DMS 273 treated with DMSO at 0.1 percent for 48 hours (cell line): ENCODE results near the gene AGGF1.
"Not testable (repeated sequence)": the region's sequence is repeated elsewhere in the genome, so short reads cannot be mapped to it uniquely, and the experiment has no call there.

Experiments
- DNase-seq: peaks from one replicate; lab custom pipeline; 2025; lab: John Stamatoyannopoulos, UW

AGGF1 gene

DNA sequence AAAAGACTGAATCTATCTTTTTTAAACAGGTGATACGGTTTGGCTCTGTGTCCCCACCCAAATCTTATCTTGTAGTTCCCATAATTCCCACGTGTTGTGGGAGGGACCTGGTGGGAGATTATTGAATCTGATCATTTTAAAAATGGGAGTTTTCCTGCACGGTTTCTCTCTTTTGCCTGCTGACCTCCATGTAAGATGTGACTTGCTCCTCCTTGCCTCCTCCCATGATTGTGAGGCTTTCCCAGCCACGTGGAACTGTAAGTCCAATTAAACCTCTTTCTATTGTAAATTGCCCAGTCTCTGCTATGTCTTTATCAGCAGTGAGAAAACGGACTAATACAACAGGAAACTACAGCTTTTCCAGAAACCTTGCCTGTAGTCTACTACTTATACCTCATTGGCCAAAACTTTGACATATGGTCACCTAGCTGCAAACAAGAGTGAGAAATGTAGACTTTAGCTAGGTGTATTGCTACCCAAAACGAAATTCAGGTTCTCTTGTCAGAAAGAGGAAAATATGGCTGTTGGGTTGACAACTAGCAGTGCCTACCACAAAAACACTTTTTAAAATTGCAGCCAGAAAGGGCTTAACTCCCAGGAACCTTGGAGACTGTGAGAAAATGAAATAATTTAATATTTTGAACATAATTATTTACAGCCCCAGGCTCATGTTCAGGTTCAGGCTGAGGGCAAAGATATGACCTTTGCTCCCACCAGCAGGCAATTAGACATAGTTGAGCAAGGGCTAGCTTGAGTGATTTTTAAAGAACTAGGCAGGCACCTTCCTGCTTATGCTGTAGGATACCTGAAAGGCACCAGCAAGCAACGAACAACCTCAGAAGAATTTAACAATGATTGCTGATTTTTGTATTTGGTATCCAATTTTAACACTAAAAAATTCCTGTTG is 7.4 kb upstream of the AGGF1 start:
- DNase-seq: no peak

DNA sequence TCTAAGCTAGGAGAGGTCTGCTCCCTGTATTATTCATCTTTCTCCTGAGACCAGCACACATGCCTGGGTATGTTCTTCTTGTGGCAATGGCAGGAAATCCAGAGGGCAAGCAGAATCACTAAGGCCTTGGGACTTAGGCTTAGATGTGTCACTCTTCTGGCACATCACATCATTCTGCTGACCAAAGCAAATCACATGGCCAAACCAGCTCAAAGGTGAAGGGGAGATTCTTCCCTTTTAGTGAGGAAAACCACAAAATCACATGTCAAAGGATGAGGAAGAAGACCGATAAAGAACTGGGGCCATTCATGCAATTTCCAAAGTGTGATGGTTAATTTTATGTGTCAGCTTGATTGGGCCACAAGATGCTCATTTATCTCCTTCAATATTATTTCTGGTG is 5.7 kb upstream of the AGGF1 start:
- no peak for DNase-seq

- DNase-seq: no peak
Measured at GRCh38 chr5:77028631-77029375, 1.4 kb upstream of the AGGF1 start.

GRCh38 chr5:77029376-77029885 is 773 bp upstream of the AGGF1 start:
- no peak for DNase-seq

DNA sequence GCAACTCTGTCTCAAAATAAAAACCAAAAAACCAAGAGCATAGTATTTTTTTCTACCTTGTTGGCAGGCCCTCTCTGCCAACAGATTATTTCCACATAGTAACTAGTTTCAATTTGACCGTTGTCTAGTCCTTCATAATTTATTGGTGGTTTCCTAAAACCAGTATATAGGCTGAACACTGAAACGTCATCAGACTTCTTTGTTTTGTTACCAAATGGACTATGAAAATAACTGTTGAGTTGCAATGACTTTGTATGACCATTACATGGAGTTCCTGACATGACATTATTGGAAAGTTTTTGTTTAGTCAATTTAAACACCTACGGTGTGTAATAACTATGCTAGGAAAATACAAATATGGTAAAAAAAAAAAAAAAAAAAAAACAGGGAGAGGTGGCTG is 1.7 kb downstream of the AGGF1 start:
- no peak for DNase-seq

- no peak for DNase-seq
Measured at GRCh38 chr5:77032635-77033034, 2.4 kb downstream of the AGGF1 start.

GRCh38 chr5:77033338-77033737 is 3.1 kb downstream of the AGGF1 start:
- DNase-seq: no peak

DNA sequence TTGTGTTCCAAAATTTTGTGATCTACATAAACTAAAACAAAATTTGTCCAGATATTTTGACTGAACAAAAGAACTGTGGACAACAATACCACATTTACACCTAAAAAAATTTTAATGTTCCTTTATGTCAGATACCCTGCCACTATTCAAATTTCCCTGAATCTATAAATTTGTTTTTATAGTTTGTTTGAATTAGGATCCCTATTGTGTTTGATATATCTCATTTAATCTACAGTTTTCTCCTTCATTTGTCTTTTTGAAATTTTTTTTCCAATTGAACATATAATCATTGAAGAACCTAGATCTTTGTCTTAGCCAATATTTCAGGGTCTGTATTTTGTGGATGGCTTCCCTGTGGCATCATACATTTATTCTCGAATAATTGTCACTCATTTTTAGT is 5.7 kb downstream of the AGGF1 start:
- DNase-seq: no peak

- DNase-seq: no peak
Measured at GRCh38 chr5:77046416-77047073, 16.3 kb downstream of the AGGF1 start.

DNA sequence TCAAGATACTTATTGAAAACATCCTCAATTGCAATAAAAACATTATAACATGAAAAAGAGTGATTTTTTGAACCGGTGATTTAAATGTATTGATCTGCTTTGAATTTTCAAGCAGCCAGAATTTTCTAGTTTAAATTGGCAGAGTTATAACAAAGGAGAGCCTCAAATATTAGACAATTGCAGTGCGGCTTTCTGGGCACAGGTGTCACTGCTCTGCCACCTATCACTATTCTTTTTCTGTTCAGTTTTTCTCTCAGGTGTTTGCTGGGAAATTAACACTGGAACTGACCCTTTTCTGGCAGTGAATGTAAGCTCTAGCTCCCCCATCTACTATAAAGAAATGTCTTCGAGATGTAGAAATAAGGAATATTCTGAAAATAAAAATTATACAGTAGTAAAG is 33.8 kb downstream of the AGGF1 start:
- DNase-seq: no peak

GRCh38 chr5:77065256-77065655 is 35.1 kb downstream of the AGGF1 start:
- DNase-seq: no peak

DNA sequence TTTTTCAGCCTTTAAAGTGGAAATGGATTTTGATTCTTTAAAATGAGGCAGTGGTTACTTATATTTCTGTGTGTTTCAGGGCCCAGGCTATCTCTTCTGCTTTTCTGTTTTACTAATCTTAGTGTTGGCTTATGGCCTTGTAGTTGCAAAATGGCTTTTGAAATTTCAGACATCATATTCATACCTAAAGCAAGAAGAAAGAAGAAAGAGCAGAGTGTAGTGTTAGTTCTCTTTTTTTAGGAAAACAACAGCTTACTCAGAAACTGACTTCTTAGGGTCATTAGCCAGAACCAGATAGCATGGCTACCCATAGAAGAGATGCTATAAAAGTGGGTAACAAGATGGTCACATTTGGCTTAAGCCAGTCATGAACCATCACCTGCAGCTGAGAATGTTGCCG is 36.0 kb downstream of the AGGF1 start:
- no peak for DNase-seq

GRCh38 chr5:77066823-77067442 is 36.7 kb downstream of the AGGF1 start:
- DNase-seq: no peak

DNA sequence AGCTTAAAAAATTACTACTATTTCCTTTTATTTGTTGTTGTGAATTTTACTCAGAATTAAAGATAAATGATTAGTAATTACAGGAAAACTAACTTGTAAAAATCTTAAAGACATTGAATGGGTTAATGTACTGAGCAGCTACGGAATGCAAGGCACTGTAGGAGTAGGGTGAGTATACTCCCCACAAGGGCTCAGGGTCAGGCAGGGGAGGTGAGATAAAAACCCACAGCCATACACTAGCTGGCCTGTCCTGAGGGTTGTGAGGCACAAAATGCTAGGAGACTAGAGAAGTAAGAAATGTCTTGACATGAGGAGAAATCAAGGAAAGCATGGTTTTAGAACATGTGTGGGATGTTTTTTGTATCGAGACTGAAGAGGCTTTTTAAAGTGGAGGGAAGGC is 43.5 kb downstream of the AGGF1 start:
- DNase-seq: no peak

DNA sequence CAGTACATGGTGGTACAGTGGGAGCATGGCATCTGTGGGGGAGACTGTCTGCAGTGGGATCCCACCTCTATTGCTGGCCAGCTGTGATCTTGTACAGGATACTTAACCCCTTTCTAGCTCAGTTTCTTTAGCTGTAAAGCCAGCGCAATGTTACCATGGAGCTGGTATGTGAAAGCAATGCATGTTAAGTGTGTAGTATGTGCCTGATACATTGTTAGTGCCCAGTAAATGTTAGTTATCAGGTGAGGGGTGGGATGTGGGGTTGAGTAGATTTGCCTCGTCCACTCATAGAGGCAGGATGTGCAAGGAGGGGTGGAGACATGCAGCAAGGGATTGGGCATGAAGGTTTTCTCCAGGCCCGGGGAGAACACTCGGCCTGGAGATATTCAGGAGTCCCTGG is 44.5 kb downstream of the AGGF1 start:
- no peak for DNase-seq

DNA sequence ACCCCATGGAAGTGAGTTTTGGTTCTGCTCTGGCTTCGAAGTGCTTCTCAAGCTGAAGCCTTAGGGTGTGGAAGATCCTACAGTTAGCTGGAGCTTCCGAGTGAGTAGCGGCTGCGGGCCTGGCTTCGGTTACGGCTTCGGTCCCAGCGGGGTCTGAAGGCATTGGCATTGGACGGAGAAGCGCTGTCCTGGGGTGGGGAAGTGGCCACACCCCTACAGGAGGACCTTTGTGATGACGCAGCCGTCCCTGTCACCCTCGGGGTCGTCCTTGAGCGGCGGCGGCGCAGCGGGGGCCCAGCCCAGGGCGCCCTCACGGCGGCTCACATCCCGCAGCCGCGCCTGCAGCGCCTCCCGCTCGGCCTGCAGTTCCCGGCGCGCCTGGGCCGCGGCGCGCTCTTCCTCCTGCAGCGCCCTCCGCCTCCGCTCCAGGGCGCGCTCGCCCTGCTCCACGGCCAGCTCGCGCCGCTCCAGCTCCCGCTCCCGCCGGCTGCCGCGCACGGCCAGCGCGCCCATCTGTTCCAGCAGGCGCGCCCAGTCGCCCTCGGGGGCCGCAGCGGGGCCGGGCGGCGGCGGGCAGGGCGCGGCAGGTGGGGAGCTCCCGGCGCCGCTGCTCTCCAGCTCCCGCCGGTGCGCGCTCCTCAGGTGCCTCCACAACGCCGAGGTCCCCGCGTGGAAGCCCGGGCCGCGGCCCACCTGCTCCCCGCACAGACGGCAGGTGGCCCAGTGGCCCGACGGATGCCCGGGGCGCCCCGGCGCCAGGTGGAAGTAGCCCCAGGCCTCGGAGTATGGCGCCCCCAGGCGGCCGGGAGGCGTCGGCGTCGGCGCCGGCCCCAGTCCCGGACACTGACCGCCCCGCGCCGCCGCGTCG is 47.0 kb downstream of the AGGF1 start:
- peak; percentile 48 for DNase-seq

DNA sequence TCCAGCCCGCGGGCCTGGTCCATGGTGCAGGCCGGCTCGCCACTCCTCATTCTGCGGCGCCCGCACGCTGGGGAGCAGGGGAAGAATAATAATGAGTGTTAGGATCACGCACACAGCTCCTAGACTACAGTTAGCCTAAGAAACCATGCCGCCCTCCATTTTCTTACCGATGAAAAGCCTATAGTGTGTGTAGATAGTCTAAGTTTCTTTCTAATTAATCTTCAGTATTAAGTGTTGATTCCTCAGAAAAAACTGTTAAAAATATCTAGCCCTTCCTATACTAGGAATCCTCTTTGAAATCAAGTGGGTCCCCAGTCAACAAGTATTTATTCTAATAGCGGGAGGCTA is 47.6 kb downstream of the AGGF1 start:
- no peak for DNase-seq

DNA sequence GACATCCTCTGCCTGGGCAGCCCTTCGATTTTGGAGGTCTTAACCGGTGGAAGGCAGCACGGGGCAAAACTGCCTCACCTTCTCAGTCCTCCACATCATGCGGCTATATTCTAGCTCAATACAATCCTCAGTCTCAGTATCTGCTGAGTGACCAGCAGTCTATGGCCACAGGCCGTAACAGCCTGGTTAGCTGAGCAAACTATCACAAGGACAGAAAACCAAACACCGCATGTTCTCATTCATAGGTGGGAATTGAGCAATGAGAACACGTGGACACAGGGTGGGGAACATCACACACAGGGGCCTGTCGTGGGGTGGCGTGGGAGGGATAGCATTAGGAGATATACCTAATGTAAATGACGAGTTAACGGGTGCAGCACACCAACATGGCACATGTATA is 50.3 kb downstream of the AGGF1 start:
- DNase-seq: not testable (repeated sequence)

GRCh38 chr5:77080905-77081304 is 50.7 kb downstream of the AGGF1 start:
- DNase-seq: no peak

- DNase-seq: no peak
Measured at GRCh38 chr5:77082280-77082679, 52.1 kb downstream of the AGGF1 start.

DNA sequence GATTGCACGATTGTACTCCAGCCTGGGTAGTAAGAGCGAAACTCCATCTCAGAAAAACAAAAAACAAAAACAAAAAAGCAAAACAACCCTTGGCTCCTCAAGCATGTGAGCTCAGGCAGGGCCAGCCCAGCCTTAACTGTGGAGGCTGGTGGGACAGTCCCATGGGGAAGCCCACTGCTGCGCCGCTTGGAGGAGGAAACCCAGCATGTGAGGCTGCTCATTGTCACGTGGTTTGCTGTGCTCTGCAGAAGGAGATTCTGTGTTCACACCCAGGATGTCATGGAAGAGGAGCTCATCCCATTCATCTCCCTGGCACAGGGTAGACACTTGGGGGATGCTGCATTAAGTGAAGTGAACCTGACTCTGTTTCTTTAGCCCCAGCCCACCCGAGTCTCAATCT is 52.9 kb downstream of the AGGF1 start:
- no peak for DNase-seq

DNA sequence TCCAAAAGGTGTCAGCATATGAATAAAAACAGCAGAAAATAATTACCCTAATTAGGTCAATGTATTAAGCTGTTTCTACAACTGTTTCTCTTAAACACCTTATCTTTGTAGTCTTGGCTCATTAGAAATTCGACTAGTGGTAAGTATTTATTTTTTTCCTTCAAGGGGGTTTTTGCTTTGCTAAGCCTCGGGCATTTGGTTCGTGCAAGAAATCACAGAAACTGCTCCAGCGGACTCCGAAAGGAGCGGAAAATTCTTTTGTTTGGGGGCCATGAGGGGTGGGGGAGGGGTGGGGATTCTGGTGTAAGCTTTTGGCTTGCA is 56.1 kb downstream of the AGGF1 start:
- DNase-seq: no peak
